ENCODE data around the gene SIRT1.

DNA sequence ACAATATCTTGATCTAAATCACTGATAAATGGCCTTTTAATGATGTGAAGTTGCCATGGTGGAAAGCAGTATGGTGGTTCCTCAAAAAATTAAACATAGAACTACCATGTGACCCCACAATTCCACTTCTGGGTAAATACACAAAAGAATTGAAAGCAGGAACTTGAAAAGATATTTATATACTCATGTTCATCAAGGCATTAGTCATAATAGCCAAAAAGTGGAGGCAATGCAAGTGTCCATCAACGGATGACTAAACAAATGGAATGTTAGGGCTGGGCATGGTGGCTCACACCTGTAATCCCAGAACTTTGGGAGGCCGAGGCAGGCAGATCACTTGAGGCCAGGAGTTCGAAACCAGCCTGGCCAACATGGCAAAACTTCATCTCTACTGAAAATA is 44.5 kb upstream of the SIRT1 start:
- TF ChIP-seq, protein P1, sequence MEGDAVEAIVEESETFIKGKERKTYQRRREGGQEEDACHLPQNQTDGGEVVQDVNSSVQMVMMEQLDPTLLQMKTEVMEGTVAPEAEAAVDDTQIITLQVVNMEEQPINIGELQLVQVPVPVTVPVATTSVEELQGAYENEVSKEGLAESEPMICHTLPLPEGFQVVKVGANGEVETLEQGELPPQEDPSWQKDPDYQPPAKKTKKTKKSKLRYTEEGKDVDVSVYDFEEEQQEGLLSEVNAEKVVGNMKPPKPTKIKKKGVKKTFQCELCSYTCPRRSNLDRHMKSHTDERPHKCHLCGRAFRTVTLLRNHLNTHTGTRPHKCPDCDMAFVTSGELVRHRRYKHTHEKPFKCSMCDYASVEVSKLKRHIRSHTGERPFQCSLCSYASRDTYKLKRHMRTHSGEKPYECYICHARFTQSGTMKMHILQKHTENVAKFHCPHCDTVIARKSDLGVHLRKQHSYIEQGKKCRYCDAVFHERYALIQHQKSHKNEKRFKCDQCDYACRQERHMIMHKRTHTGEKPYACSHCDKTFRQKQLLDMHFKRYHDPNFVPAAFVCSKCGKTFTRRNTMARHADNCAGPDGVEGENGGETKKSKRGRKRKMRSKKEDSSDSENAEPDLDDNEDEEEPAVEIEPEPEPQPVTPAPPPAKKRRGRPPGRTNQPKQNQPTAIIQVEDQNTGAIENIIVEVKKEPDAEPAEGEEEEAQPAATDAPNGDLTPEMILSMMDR (IDR thresholded peaks at IDR 0.05 in 8 of 11, conservative IDR thresholded peaks at IDR 0.05 in 3 of 11), result no peak
- no peak for TF ChIP-seq POLR2A (IDR thresholded peaks at IDR 0.05)

Data from spleen (tissue), 7 donors.